ENCODE data around the gene SYT4. TPM values are rescaled to one million over a fixed set of nuclear protein-coding genes. Genes with fewer than 3 reads are reported as not detected.

The SYT4 gene
- total and polyA plus RNA-seq, 9 of the 15 experiments (the other 6 are each of a cell fraction or from before 2014, with no cell fraction given): not detected

- Histone ChIP-seq H3K4me1 (replicated peaks in 1 of 2; ENCODE audit: control insufficient read depth in 2 of 2, insufficient read depth in 2 of 2, low read length in 2 of 2) (no peaks in the 10 kb centered on the region), H3K27me3 (ENCODE audit: control insufficient read depth in 2 of 2, insufficient read depth in 2 of 2, low read length in 2 of 2) (no peaks in the 10 kb centered on the region), H3K27ac (ENCODE audit: extremely low read depth, low read depth, low read length) (no peak overlapping the region), H3K4me3 (no peak overlapping the region), H4K20me1 (replicated peaks; ENCODE audit: control insufficient read depth, insufficient read depth, low read length) (no peaks in the 10 kb centered on the region), H2AFZ (ENCODE audit: low read depth, low read length) (no peak overlapping the region), H3K4me2 (ENCODE audit: insufficient read depth, low read length) (no peak overlapping the region), H3K79me2 (ENCODE audit: control insufficient read depth, insufficient read depth, low read length) (no peaks in the 10 kb centered on the region), H3K9ac (ENCODE audit: insufficient read depth in 1 of 2, low read depth in 2 of 2, low read length in 2 of 2) (no peak overlapping the region), H3K9me1 (ENCODE audit: control insufficient read depth, insufficient read depth, low read length) (no peaks in the 10 kb centered on the region), H3K9me3 (replicated peaks; ENCODE audit: control insufficient read depth, insufficient read depth, low read depth, low read length) (no peaks in the 10 kb centered on the region), H3K36me3 (ENCODE audit: control insufficient read depth, insufficient read depth, low read length) (no peaks in the 10 kb centered on the region)
- DNase-seq (ENCODE audit: extremely low read depth in 1 of 4, low spot score in 3 of 4) (no peak), FAIRE-seq (no peak), ATAC-seq (no peak)
- POLR2A ChIA-PET: no interaction called here
- TF ChIP-seq ZNF274 (IDR thresholded peaks at IDR 0.05; ENCODE audit: borderline replicate concordance, low read depth, low read length) (no peak), ZNF217 (CRISPR knock-in tag; IDR thresholded peaks at IDR 0.05) (no peak), FUS (optimal IDR thresholded peaks at IDR 0.05; ENCODE audit: low read depth, low read length) (no peak)
- in situ Hi-C loops (cut with MboI) (loop anchor here (10.0 kb wide), 1 partner anchor 984 kb away; no protein-coding TSS in a partner anchor), intact Hi-C loops (cut with micrococcal nuclease) (no loop called here)
- BruUV-seq (replicated peaks): no TSS peak
- CTCF ChIA-PET (ENCODE audit: low intra/inter-chr PET ratio): no interaction called here
Measured at GRCh38 chr18:43278355-43278754, 1.1 kb upstream of the SYT4 start.

- ATAC-seq: no peak
- intact Hi-C loops (cut with micrococcal nuclease): no loop called here
- in situ Hi-C loops (cut with MboI): loop anchor here (10.0 kb wide), 1 partner anchor 982 kb away; no protein-coding TSS in a partner anchor
- TF ChIP-seq ZNF778 (CRISPR knock-in tag; IDR thresholded peaks at IDR 0.05) (no peak), PTRF (tag; IDR thresholded peaks at IDR 0.05) (no peak), NCOR1 (IDR thresholded peaks at IDR 0.05) (no peak), E2F1 (CRISPR knock-in tag; IDR thresholded peaks at IDR 0.05) (no peak), SMARCA4 (IDR thresholded peaks at IDR 0.05) (no peak), BRD4 (IDR thresholded peaks at IDR 0.05) (no peak), FOXK2 (conservative IDR thresholded peaks at IDR 0.05 in 1 of 2, IDR thresholded peaks at IDR 0.05 in 1 of 2; ENCODE audit: low read depth in 2 of 2) (no peak)
- TF ChIP-seq, protein P1, sequence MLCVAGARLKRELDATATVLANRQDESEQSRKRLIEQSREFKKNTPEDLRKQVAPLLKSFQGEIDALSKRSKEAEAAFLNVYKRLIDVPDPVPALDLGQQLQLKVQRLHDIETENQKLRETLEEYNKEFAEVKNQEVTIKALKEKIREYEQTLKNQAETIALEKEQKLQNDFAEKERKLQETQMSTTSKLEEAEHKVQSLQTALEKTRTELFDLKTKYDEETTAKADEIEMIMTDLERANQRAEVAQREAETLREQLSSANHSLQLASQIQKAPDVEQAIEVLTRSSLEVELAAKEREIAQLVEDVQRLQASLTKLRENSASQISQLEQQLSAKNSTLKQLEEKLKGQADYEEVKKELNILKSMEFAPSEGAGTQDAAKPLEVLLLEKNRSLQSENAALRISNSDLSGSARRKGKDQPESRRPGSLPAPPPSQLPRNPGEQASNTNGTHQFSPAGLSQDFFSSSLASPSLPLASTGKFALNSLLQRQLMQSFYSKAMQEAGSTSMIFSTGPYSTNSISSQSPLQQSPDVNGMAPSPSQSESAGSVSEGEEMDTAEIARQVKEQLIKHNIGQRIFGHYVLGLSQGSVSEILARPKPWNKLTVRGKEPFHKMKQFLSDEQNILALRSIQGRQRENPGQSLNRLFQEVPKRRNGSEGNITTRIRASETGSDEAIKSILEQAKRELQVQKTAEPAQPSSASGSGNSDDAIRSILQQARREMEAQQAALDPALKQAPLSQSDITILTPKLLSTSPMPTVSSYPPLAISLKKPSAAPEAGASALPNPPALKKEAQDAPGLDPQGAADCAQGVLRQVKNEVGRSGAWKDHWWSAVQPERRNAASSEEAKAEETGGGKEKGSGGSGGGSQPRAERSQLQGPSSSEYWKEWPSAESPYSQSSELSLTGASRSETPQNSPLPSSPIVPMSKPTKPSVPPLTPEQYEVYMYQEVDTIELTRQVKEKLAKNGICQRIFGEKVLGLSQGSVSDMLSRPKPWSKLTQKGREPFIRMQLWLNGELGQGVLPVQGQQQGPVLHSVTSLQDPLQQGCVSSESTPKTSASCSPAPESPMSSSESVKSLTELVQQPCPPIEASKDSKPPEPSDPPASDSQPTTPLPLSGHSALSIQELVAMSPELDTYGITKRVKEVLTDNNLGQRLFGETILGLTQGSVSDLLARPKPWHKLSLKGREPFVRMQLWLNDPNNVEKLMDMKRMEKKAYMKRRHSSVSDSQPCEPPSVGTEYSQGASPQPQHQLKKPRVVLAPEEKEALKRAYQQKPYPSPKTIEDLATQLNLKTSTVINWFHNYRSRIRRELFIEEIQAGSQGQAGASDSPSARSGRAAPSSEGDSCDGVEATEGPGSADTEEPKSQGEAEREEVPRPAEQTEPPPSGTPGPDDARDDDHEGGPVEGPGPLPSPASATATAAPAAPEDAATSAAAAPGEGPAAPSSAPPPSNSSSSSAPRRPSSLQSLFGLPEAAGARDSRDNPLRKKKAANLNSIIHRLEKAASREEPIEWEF (CRISPR knock-in tag; IDR thresholded peaks at IDR 0.05): no peak
Measured at GRCh38 chr18:43276491-43276890, 799 bp downstream of the SYT4 start.

More at GRCh38 chr18:43276491-43276890, 799 bp downstream of the SYT4 start:
- H3K36me3 ChIP-seq (ENCODE audit: control insufficient read depth, insufficient read depth, low read length): no peaks in the 10 kb centered on the region
- POLR2A ChIA-PET: interaction anchor here (0.6 kb wide), 1 partner anchor 258 kb away, joined by 3 read pairs; no protein-coding TSS in a partner anchor
- H3K4me2 ChIP-seq (ENCODE audit: insufficient read depth, low read length): no peak overlapping the region
- H3K9me1 ChIP-seq (ENCODE audit: control insufficient read depth, insufficient read depth, low read length): no peaks in the 10 kb centered on the region
- 0% methylated on average over 1 of the region's 3 CpGs for WGBS (ENCODE audit: insufficient coverage, low coverage, missing lambda C conversion rate)
- H3K79me2 ChIP-seq (ENCODE audit: control insufficient read depth, insufficient read depth, low read length): no peaks in the 10 kb centered on the region
- no peak overlapping the region for H2AFZ ChIP-seq (ENCODE audit: low read depth, low read length)
- BruUV-seq (replicated peaks): no TSS peak
- no peak overlapping the region for H3K4me3 ChIP-seq
- H3K9me3 ChIP-seq (replicated peaks; ENCODE audit: control insufficient read depth, insufficient read depth, low read depth, low read length): no peaks in the 10 kb centered on the region
- CTCF ChIA-PET (ENCODE audit: low intra/inter-chr PET ratio): no interaction called here
- no peak overlapping the region for H3K27ac ChIP-seq (ENCODE audit: extremely low read depth, low read depth, low read length)
- no peaks in the 10 kb centered on the region for H4K20me1 ChIP-seq (replicated peaks; ENCODE audit: control insufficient read depth, insufficient read depth, low read length)
- no peak overlapping the region for H3K9ac ChIP-seq (ENCODE audit: insufficient read depth in 1 of 2, low read depth in 2 of 2, low read length in 2 of 2)
- no peak for DNase-seq (ENCODE audit: extremely low read depth in 1 of 4, low spot score in 3 of 4)
- no peaks in the 10 kb centered on the region for H3K27me3 ChIP-seq (ENCODE audit: control insufficient read depth in 2 of 2, insufficient read depth in 2 of 2, low read length in 2 of 2)
- no peaks in the 10 kb centered on the region for H3K4me1 ChIP-seq (replicated peaks in 1 of 2; ENCODE audit: control insufficient read depth in 2 of 2, insufficient read depth in 2 of 2, low read length in 2 of 2)
- no peak for FAIRE-seq
